Common myeloid progenitor, CD34-positive (primary cell): ENCODE results near the gene EXD1.
"Not testable (repeated sequence)": the region's sequence is repeated elsewhere in the genome, so short reads cannot be mapped to it uniquely, and the experiment has no call there.

Source experiments
- CTCF ChIA-PET: fragments of 350-600 bp; sonication (Branson Sonifier 250); formaldehyde crosslinking; loops from one replicate; lab custom pipeline; 2021; ENCODE audit warnings: antibody characterized with exemption; lab: Charles Lee
- POLR2A ChIA-PET: fragments of 350-600 bp; sonication (Branson Sonifier 250); formaldehyde crosslinking; loops from one replicate; lab custom pipeline; 2021; ENCODE audit warnings: antibody characterized with exemption; lab: Charles Lee
- DNase-seq, 3 donors: peaks; one replicate each; pipeline versions ENCODE4 v3.0.0 to v3.0.0-alpha.2; 2013
- H3K27ac ChIP-seq, 2 experiments: 1 replicate in 1 of 2; 2 replicates in 1 of 2; pipeline ENCODE4 v1.7.0; 2013; ENCODE audit warnings: inconsistent platforms in 2 of 2, low read length in 2 of 2, mild to moderate bottlenecking in 2 of 2, low read depth in 1 of 2, moderate library complexity in 1 of 2; ENCODE audit not compliant: severe bottlenecking in 2 of 2, insufficient read depth in 1 of 2, poor library complexity in 1 of 2
- H3K27me3 ChIP-seq, 5 experiments: replicated peaks in 2 of 5; 1 replicate in 3 of 5; 2 replicates in 2 of 5; pipeline versions ENCODE4 v1.6.1 to v1.7.0; 2013; ENCODE audit warnings: low read length in 4 of 5, mild to moderate bottlenecking in 2 of 5, moderate library complexity in 2 of 5, inconsistent platforms in 1 of 5; ENCODE audit not compliant: insufficient read depth in 5 of 5, control insufficient read depth in 4 of 5
- H3K36me3 ChIP-seq, 4 experiments: 1 replicate in 2 of 4; 2 replicates in 2 of 4; pipeline versions ENCODE4 v1.6.1 to v1.7.0; 2013; ENCODE audit warnings: low read length in 3 of 4, control low read depth in 1 of 4, mild to moderate bottlenecking in 1 of 4; ENCODE audit not compliant: control insufficient read depth in 4 of 4, insufficient read depth in 4 of 4
- H3K4me1 ChIP-seq, 4 experiments: 1 replicate in 3 of 4; 2 replicates in 1 of 4; pipeline versions ENCODE4 v1.6.1 to v1.7.1; 2013; ENCODE audit warnings: low read length in 3 of 4, mild to moderate bottlenecking in 3 of 4, control low read depth in 1 of 4, inconsistent platforms in 1 of 4, moderate library complexity in 1 of 4; ENCODE audit not compliant: control insufficient read depth in 4 of 4, insufficient read depth in 4 of 4; ENCODE audit errors: control extremely low read depth in 1 of 4
- H3K4me3 ChIP-seq, 7 experiments: 1 replicate in 4 of 7; 2 replicates in 3 of 7; pipeline versions ENCODE4 v1.5.1 to v1.7.0; 2013; ENCODE audit warnings: mild to moderate bottlenecking in 7 of 7, low read length in 6 of 7, moderate library complexity in 6 of 7, inconsistent platforms in 2 of 7, low read depth in 2 of 7, control low read depth in 1 of 7; ENCODE audit not compliant: insufficient read depth in 4 of 7, control insufficient read depth in 1 of 7; ENCODE audit errors: extremely low read depth in 1 of 7
- H3K9me3 ChIP-seq, 5 experiments: 1 replicate in 4 of 5; 2 replicates in 1 of 5; pipeline versions ENCODE4 v1.6.1 to v1.7.1; 2013; ENCODE audit warnings: low read length in 4 of 5, mild to moderate bottlenecking in 2 of 5, inconsistent platforms in 1 of 5, low read depth in 1 of 5, moderate library complexity in 1 of 5; ENCODE audit not compliant: control insufficient read depth in 4 of 5, insufficient read depth in 2 of 5; ENCODE audit errors: control extremely low read depth in 1 of 5
- WGBS: methylation state at CpG from one replicate; pipeline ENCODE4 v1.1.5; 2013; ENCODE audit not compliant: insufficient coverage; 5-methylcytosine and 5-hydroxymethylcytosine counted together

The EXD1 gene

GRCh38 chr15:41153733-41154132 is 76.8 kb downstream of the EXD1 start:
- Histone ChIP-seq H3K9me3 (no peaks in the 10 kb centered on the region), H3K4me3 (no peak overlapping the region), H3K36me3 (no peaks in the 10 kb centered on the region), H3K4me1 (no peaks in the 10 kb centered on the region), H3K27me3 (no peaks in the 10 kb centered on the region), H3K27ac (no peak overlapping the region)
- ChIA-PET CTCF (no interaction called here), POLR2A (no interaction called here)
- 100% methylated on average over 1 of the region's 5 CpGs for WGBS
- no peak for DNase-seq

GRCh38 chr15:41151451-41152005 is 79.0 kb downstream of the EXD1 start:
- Histone ChIP-seq H3K36me3 (no peaks in the 10 kb centered on the region), H3K9me3 (no peaks in the 10 kb centered on the region), H3K27ac (no peak overlapping the region), H3K4me3 (no peak overlapping the region), H3K4me1 (no peaks in the 10 kb centered on the region), H3K27me3 (no peaks in the 10 kb centered on the region)
- no peak for DNase-seq
- CTCF ChIA-PET: no interaction called here
- WGBS: 98% methylated on average over 36 of the region's 37 CpGs
- POLR2A ChIA-PET: no interaction called here

- Histone ChIP-seq H3K9me3 (no peaks in the 10 kb centered on the region), H3K27ac (no peak overlapping the region), H3K27me3 (no peaks in the 10 kb centered on the region), H3K36me3 (no peaks in the 10 kb centered on the region), H3K4me1 (no peaks in the 10 kb centered on the region), H3K4me3 (no peak overlapping the region)
- ChIA-PET CTCF (no interaction called here), POLR2A (no interaction called here)
- 100% methylated on average over 4 of the region's 4 CpGs for WGBS
- DNase-seq: no peak
Observed at GRCh38 chr15:41150279-41150678, 80.3 kb downstream of the EXD1 start.

- Histone ChIP-seq H3K4me3 (no peak overlapping the region), H3K4me1 (no peaks in the 10 kb centered on the region), H3K27me3 (no peaks in the 10 kb centered on the region), H3K9me3 (no peaks in the 10 kb centered on the region), H3K36me3 (no peaks in the 10 kb centered on the region), H3K27ac (no peak overlapping the region)
- DNase-seq: no peak
- ChIA-PET POLR2A (no interaction called here), CTCF (no interaction called here)
- WGBS: 100% methylated on average over 1 of the region's 2 CpGs
Observed at GRCh38 chr15:41148065-41148464, 82.5 kb downstream of the EXD1 start.

- no peaks in the 10 kb centered on the region for H3K4me1 ChIP-seq
- DNase-seq: no peak
- no peak overlapping the region for H3K27ac ChIP-seq
- H3K36me3 ChIP-seq: no peaks in the 10 kb centered on the region
- CTCF ChIA-PET: no interaction called here
- no peaks in the 10 kb centered on the region for H3K9me3 ChIP-seq
- POLR2A ChIA-PET: no interaction called here
- H3K27me3 ChIP-seq: no peaks in the 10 kb centered on the region
- no peak overlapping the region for H3K4me3 ChIP-seq
- no CpG with 5 or more reads among the region's 5 CpGs for WGBS
Observed at GRCh38 chr15:41139619-41140018, 90.9 kb downstream of the EXD1 start.

GRCh38 chr15:41139112-41139511 is 91.4 kb downstream of the EXD1 start:
- CTCF ChIA-PET: not testable (repeated sequence)

GRCh38 chr15:41135580-41135979 is 95.0 kb downstream of the EXD1 start:
- H3K27ac ChIP-seq, H3K4me1 ChIP-seq, H3K4me3 ChIP-seq, H3K36me3 ChIP-seq, CTCF ChIA-PET, H3K9me3 ChIP-seq, H3K27me3 ChIP-seq, DNase-seq, POLR2A ChIA-PET: not testable (repeated sequence)
- 98% methylated on average over 6 of the region's 6 CpGs for WGBS

More at GRCh38 chr15:41139112-41139511, 91.4 kb downstream of the EXD1 start:
- H3K27me3 ChIP-seq, POLR2A ChIA-PET, H3K27ac ChIP-seq, H3K4me1 ChIP-seq, H3K9me3 ChIP-seq, H3K4me3 ChIP-seq, H3K36me3 ChIP-seq, DNase-seq: not testable (repeated sequence)
- 99% methylated on average over 7 of the region's 7 CpGs for WGBS
